Activated CD4-positive, CD25-positive, alpha-beta regulatory T cell (primary cell): ENCODE measurements around the gene CLEC4E.
"Not testable (repeated sequence)": the region's sequence is repeated elsewhere in the genome, so short reads cannot be mapped to it uniquely, and the experiment has no call there.

Experiments
- DNase-seq, 4 experiments: peaks; one replicate each; lab custom pipeline; 2025; lab: John Stamatoyannopoulos, UW

The CLEC4E gene, protein sequence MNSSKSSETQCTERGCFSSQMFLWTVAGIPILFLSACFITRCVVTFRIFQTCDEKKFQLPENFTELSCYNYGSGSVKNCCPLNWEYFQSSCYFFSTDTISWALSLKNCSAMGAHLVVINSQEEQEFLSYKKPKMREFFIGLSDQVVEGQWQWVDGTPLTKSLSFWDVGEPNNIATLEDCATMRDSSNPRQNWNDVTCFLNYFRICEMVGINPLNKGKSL

GRCh38 chr12:8540831-8541230 lies at the start of gene CLEC4E:
TSS of gene CLEC4E (minus strand) at chr12:8540905. CDS start at chr12:8540797, 108 bp downstream.
- not testable (repeated sequence) for DNase-seq

DNA sequence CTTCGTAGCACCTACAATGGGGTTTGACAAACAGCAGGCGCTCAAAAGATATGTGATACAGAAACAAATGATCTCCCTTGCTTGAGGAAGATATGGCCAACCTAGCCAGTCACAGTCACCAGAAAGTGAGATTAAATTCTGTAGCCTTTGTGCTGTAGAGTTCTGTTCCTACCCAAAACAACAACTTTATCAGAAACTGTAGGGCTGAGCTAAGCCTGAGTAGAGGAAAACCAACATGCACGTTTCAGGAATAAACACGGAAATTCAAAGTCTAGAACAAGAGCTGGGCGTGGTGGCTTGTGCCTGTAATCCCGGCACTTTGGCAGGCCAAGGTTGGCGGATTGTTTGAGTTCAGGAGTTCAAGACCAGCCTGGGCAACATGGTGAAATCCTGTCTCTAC lies 49.0 kb upstream of the CLEC4E start:
- no peak for DNase-seq

DNA sequence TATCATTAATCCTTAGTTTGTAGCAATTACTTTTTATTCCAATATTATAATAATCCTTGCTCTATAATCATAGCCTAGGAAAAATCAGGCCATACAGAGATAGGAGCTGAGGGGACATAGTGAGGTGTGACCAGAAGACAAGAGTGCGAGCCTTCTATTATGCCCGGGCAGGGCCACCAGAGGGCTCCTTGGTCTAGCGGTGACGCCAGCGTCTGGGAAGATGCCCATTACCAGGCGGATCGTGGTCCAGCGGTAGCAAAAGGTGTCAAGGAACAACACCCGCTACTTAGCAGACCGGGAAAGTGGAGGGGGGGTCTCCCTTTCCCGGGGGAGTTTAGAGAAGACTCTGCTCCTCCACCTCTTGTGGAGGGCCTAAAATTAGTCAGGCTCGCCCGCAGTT lies 43.8 kb upstream of the CLEC4E start:
- DNase-seq, result not testable (repeated sequence)

DNA sequence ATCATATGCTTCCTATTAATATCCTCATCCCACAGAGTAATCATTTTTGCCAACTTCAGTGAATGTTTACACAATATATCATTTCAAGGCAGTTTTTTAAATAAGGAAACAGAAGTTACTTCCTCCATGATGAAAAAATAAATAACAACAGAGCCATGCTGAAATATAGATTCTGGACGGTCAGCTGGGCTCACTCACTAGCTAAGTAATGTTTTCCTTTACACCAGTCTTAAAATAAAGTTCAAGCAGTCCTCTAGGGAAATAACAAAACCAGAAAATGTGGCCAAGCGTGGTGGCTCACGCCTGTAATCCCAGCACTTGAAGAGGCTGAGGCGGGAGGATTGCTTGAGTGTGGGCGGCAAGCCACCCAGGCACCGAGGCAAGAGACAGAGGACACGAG lies 43.3 kb upstream of the CLEC4E start:
- DNase-seq, result no peak

DNA sequence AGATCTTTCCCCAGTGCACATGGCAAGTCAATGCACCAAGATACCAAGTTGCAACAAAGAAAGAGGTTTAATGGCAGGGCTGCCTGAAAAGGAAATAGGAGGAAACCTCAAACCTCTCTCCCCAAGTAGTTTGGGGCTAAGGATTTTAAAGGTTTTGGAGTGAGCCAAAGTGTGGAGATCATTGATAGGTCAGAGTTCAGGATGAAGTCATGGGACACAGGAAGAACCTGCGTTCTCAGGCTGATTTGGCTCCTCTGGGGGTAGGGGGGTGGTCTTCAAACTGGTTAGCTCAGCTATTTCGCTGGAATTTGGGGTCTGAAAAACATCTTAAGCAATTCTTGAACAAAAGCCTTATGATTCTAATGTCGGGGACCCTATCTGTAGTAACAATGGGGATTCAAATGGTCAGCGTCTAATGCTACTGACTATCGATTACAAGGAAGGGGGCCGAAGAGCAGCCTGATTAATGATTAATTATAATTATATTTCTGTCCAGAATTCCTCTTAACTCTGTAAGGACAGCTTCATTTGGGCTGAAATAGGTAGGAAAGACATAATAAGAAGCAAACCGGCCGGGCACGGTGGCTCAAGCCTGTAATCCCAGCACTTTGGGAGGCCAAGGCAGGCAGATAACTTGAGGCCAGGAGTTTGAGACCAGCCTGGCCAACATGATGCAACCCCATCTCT lies 40.5 kb upstream of the CLEC4E start:
- DNase-seq, result no peak

- DNase-seq, result no peak
Observed at GRCh38 chr12:8577879-8578278, 37.2 kb upstream of the CLEC4E start.

- no peak for DNase-seq
Observed at GRCh38 chr12:8572507-8572906, 31.8 kb upstream of the CLEC4E start.

- DNase-seq, result no peak
Observed at GRCh38 chr12:8566525-8566924, 25.8 kb upstream of the CLEC4E start.

DNA sequence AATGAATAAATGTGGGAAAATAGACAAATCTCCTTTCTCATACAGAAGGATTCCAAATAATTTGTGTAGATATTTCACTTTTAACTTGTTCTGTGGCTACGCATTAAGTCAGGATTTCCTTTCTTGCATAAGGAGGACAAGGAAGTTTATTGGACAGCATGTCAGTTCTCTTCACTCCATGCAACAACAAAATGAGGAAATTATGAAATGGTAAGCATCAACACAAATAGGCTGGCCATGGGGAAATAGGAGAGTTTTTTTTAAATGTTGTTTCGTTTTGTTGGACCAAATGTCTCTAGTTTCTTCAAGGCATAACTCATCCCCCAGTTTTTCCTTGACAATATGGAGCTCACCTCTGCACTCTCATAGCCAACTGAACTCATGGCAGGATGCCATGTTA lies 25.3 kb upstream of the CLEC4E start:
- DNase-seq, result not testable (repeated sequence)

- DNase-seq, result no peak
Observed at GRCh38 chr12:8564656-8565055, 24.0 kb upstream of the CLEC4E start.

- DNase-seq, result no peak
Observed at GRCh38 chr12:8563356-8563755, 22.7 kb upstream of the CLEC4E start.

DNA sequence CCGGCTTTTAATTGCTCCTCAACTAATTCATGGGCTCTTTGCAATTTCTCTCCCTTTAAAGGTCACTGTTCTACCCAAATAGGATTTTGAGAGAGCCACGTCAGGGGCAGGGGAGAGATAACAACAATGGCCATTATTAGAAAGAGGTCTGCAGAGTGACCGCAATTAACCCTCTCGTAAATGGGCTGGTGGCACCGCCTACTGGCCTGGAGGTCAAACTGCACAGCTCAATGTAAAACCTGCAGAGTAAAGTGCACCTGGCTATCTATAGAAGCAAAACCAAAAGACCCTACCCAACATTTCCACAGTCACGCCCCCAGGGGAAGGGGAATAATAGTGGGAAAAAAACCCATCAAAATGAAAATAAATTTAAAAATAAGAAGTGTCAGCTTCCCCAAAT lies 21.6 kb upstream of the CLEC4E start:
- DNase-seq, result no peak

DNA sequence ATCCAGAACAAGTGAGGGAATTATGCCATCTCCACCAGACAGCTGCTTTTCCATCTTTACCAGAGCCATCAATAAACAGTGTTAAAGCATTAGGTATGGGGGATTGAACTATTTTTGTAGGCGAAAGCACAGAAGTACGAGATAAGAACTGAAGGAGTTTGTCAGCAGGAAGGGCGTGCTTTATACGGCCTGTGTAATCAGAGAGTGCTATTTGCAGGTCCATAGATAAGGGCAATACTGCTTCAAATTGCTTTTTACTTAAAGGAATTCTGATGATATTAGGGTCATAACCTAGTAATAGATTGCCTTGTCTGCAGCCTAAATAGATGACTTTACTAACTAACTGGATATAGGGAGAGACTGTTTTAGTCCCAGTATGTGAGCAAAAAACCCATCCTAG lies 20.3 kb upstream of the CLEC4E start:
- DNase-seq, result no peak

GRCh38 chr12:8559676-8560075 lies 19.0 kb upstream of the CLEC4E start:
- no peak for DNase-seq

- DNase-seq, result no peak
Observed at GRCh38 chr12:8556531-8557097, 15.9 kb upstream of the CLEC4E start.

- DNase-seq, result no peak
Observed at GRCh38 chr12:8554451-8555195, 13.9 kb upstream of the CLEC4E start.

GRCh38 chr12:8553088-8553627 lies 12.5 kb upstream of the CLEC4E start:
- DNase-seq, result no peak

- DNase-seq, result no peak
Observed at GRCh38 chr12:8549381-8549780, 8.7 kb upstream of the CLEC4E start.

- DNase-seq, result no peak
Observed at GRCh38 chr12:8548192-8548591, 7.5 kb upstream of the CLEC4E start.

DNA sequence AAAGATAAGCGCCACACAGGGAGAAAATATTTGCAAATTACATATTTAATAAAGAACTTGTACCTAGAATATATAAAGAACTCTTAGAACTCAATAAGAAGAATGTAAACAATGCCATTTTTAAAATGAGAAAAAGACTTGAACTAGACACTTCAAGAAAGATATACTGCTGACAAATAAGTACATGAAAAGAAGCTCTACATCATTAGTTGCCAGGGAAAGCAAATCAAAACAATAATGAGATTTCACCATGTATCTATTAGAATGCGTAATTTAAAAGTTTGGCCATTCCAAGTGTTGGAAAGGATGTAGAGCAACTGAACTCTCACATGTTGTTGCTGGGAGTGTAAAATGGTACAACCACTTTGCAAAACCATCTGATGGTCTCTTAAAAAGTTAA lies 6.9 kb upstream of the CLEC4E start:
- DNase-seq, result no peak

DNA sequence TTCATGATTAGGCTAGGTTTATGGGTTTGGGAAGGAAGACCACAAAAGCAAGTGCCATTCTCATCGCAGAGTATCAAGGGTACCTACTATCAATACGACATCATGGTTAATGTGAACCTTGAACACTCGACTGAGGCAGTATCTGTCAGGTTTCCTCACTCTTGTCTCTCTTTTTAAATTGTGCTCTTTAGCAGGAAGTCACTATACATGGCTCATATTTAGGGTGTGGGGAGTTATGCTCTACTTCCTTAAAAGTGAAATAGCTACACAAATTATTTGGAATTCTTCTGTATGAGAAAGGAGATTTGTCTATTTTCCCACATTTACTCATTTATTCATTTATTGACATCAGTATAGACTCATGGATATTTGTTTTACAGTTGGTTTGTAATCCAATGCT lies 5.9 kb upstream of the CLEC4E start:
- DNase-seq, result no peak

DNA sequence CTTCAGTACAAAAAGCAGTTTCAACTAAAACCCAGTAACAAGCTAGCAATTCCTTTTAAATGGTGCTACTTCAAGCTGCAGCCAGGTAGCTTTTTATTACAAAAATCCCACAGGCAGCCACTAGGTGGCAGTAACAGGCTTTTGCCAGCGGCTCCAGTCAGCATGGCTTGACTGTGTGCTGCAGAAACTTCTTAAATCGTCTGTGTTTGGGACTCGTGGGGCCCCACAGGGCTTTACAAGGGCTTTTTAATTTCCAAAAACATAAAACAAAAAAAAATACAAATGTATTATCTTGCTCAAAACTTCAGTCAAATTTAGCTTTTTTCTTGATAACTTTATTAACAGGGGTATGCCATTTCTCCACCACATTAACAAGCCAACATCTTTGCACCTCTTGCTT lies 3.6 kb upstream of the CLEC4E start:
- DNase-seq, result peak; percentile 43 to 69 (median 53)

- no peak for DNase-seq
Observed at GRCh38 chr12:8541562-8541961, 857 bp upstream of the CLEC4E start.
